SK-N-SH treated with all-trans-retinoic acid at 6 μM for 48 hours (cell line): ENCODE data around the gene CREBBP.

ENCODE experiments used
- RARB ChIP-seq: fragments of 250-450 bp; sonication (Bioruptor Pico); IDR thresholded peaks from 2 replicates; pipeline ENCODE4 v1.8.0; 2021; ENCODE audit warnings: mild to moderate bottlenecking, moderate library complexity
- TCF4 ChIP-seq: fragments of 250-450 bp; sonication (Bioruptor Pico); IDR thresholded peaks from 2 replicates; pipeline ENCODE4 v1.8.0; 2021; ENCODE audit warnings: mild to moderate bottlenecking, moderate library complexity, borderline replicate concordance
- TSHZ2 ChIP-seq: fragments of 250-450 bp; sonication (Bioruptor Pico); IDR thresholded peaks from 2 replicates; pipeline ENCODE4 v1.5.0; 2020; ENCODE audit warnings: mild to moderate bottlenecking, moderate library complexity
- ZC3H10 ChIP-seq: fragments of 250-450 bp; sonication (Bioruptor Pico); IDR thresholded peaks from 2 replicates; pipeline ENCODE4 v1.5.1; 2021; ENCODE audit warnings: mild to moderate bottlenecking, moderate library complexity
- ZFP3 ChIP-seq: fragments of 250-450 bp; sonication (Bioruptor Pico); IDR thresholded peaks from 2 replicates; pipeline ENCODE4 v1.5.0; 2020; ENCODE audit warnings: mild to moderate bottlenecking, moderate library complexity
- ZFP30 ChIP-seq: fragments of 450-650 bp; formaldehyde crosslinking; IDR thresholded peaks from 2 replicates; pipeline ENCODE4 v1.5.0; 2022; ENCODE audit warnings: mild to moderate bottlenecking, moderate library complexity
- ZNF565 ChIP-seq: fragments of 450-650 bp; formaldehyde crosslinking; conservative IDR thresholded peaks from 2 replicates; pipeline ENCODE4 v1.5.0; 2020; ENCODE audit warnings: low read depth, mild to moderate bottlenecking, moderate library complexity
- TF ChIP-seq, protein P1 (sequence below): fragments of 250-450 bp; sonication (Bioruptor Pico); IDR thresholded peaks from 2 replicates; pipeline ENCODE4 v1.8.0; 2021; ENCODE audit warnings: low read depth, mild to moderate bottlenecking, moderate library complexity, borderline replicate concordance
- TF ChIP-seq, protein P2 (sequence below): fragments of 250-450 bp; sonication (Bioruptor Pico); IDR thresholded peaks from 2 replicates; pipeline ENCODE4 v1.8.0; 2020; ENCODE audit warnings: mild to moderate bottlenecking, moderate library complexity, borderline replicate concordance

DNA sequence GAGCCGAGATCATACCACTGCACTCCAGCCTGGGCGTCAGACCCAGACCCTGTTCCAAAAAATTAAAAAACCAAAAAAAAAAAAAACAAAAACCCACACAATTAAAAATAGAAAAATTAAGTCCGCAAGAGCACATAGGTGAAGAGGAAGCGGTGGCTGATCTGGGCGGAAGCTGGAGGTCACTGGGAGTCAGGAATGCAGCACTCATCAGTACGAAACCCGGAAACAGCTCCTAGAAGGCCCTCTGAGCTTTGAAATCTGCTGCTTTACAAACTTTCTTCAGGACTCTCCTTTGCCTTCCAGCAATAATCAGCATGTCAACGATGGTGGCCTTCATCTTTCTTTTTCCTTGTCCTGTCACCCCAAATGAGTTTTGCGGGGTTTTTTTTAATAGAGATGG is 192.7 kb downstream of the CREBBP start:
- no peak for TF ChIP-seq TCF4 (CRISPR knock-in tag)
- TF ChIP-seq ZFP30 (CRISPR knock-in tag), result no peak
- no peak for TF ChIP-seq ZFP3 (CRISPR knock-in tag)
- TF ChIP-seq ZNF565 (CRISPR knock-in tag), result no peak
- TF ChIP-seq RARB (CRISPR knock-in tag), result no peak
- TF ChIP-seq, protein P1, sequence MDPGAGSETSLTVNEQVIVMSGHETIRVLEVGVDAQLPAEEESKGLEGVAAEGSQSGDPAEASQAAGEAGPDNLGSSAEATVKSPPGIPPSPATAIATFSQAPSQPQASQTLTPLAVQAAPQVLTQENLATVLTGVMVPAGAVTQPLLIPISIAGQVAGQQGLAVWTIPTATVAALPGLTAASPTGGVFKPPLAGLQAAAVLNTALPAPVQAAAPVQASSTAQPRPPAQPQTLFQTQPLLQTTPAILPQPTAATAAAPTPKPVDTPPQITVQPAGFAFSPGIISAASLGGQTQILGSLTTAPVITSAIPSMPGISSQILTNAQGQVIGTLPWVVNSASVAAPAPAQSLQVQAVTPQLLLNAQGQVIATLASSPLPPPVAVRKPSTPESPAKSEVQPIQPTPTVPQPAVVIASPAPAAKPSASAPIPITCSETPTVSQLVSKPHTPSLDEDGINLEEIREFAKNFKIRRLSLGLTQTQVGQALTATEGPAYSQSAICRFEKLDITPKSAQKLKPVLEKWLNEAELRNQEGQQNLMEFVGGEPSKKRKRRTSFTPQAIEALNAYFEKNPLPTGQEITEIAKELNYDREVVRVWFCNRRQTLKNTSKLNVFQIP (CRISPR knock-in tag), result no peak
- TF ChIP-seq, protein P2, sequence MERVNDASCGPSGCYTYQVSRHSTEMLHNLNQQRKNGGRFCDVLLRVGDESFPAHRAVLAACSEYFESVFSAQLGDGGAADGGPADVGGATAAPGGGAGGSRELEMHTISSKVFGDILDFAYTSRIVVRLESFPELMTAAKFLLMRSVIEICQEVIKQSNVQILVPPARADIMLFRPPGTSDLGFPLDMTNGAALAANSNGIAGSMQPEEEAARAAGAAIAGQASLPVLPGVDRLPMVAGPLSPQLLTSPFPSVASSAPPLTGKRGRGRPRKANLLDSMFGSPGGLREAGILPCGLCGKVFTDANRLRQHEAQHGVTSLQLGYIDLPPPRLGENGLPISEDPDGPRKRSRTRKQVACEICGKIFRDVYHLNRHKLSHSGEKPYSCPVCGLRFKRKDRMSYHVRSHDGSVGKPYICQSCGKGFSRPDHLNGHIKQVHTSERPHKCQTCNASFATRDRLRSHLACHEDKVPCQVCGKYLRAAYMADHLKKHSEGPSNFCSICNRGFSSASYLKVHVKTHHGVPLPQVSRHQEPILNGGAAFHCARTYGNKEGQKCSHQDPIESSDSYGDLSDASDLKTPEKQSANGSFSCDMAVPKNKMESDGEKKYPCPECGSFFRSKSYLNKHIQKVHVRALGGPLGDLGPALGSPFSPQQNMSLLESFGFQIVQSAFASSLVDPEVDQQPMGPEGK (CRISPR knock-in tag), result no peak
- TF ChIP-seq TSHZ2 (CRISPR knock-in tag), result no peak
- TF ChIP-seq ZC3H10 (CRISPR knock-in tag), result no peak
